Keratinocyte (primary cell): ENCODE results near the gene TMEM54. TPM values are rescaled to one million over a fixed set of nuclear protein-coding genes. Genes with fewer than 3 reads are reported as not detected.

Experiments
- DNase-seq: peaks from one replicate; pipeline ENCODE4 v3.0.0-alpha.2; 2011; ENCODE audit warnings: low read depth, missing footprints, low spot score
- FAIRE-seq: peaks from 2 replicates; lab custom pipeline; 2011; peaks lifted over from hg19 to GRCh38; lab: Jason Lieb, UNC
- H2AFZ ChIP-seq: 2 replicates; pipeline ENCODE4 v1.6.0; 2012; ENCODE audit warnings: low read length, control low read depth, inconsistent platforms; ENCODE audit not compliant: control insufficient read depth
- H3K27ac ChIP-seq: 2 replicates; pipeline ENCODE4 v1.5.1; 2011; ENCODE audit warnings: low read length; ENCODE audit not compliant: control insufficient read depth, insufficient read depth
- H3K27me3 ChIP-seq: 3 replicates; pipeline ENCODE4 v1.6.0; 2011; ENCODE audit warnings: low read length; ENCODE audit not compliant: control insufficient read depth, insufficient read depth; ENCODE audit errors: extremely low read depth
- H3K36me3 ChIP-seq, 2 experiments: 2 replicates in 1 of 2; 3 replicates in 1 of 2; pipeline ENCODE4 v1.5.1; 2011; ENCODE audit warnings: low read length in 2 of 2, mild to moderate bottlenecking in 1 of 2; ENCODE audit not compliant: control insufficient read depth in 2 of 2, insufficient read depth in 2 of 2; ENCODE audit errors: extremely low read depth in 1 of 2
- H3K4me1 ChIP-seq: 3 replicates; pipeline ENCODE4 v1.5.1; 2011; ENCODE audit warnings: low read length; ENCODE audit not compliant: control insufficient read depth, insufficient read depth; ENCODE audit errors: extremely low read depth
- H3K4me2 ChIP-seq: 3 replicates; pipeline ENCODE4 v1.6.0; 2011; ENCODE audit warnings: low read depth, low read length; ENCODE audit not compliant: control insufficient read depth, insufficient read depth; ENCODE audit errors: extremely low read depth
- H3K4me3 ChIP-seq, 3 experiments: fragments of 200-600 bp in 1 of 3; sonication (generic) in 1 of 3; 2 replicates in 2 of 3; 3 replicates in 1 of 3; pipeline ENCODE4 v1.5.1; 2011 to 2016; ENCODE audit warnings: low read length in 3 of 3, mild to moderate bottlenecking in 3 of 3, control low read depth in 2 of 3, inconsistent platforms in 1 of 3, low read depth in 1 of 3, mixed read lengths in 1 of 3, mixed run types in 1 of 3, moderate library complexity in 1 of 3; ENCODE audit not compliant: control insufficient read depth in 2 of 3, insufficient read depth in 2 of 3; ENCODE audit errors: extremely low read depth in 1 of 3
- H3K79me2 ChIP-seq: 2 replicates; pipeline ENCODE4 v1.6.0; 2012; ENCODE audit warnings: low read length; ENCODE audit not compliant: control insufficient read depth, insufficient read depth
- H3K9ac ChIP-seq: 3 replicates; pipeline ENCODE4 v1.6.0; 2011; ENCODE audit warnings: low read length; ENCODE audit not compliant: control insufficient read depth, insufficient read depth; ENCODE audit errors: extremely low read depth
- H3K9me1 ChIP-seq: 3 replicates; pipeline ENCODE4 v1.6.0; 2011; ENCODE audit warnings: low read length; ENCODE audit not compliant: control insufficient read depth, insufficient read depth; ENCODE audit errors: extremely low read depth
- H3K9me3 ChIP-seq: 2 replicates; pipeline ENCODE4 v1.5.1; 2012; ENCODE audit warnings: low read depth, low read length; ENCODE audit not compliant: control insufficient read depth
- H4K20me1 ChIP-seq: 3 replicates; pipeline ENCODE4 v1.6.0; 2011; ENCODE audit warnings: low read length; ENCODE audit not compliant: control insufficient read depth, insufficient read depth; ENCODE audit errors: extremely low read depth
- CTCF ChIP-seq, 3 experiments: IDR thresholded peaks in 1 of 3; conservative IDR thresholded peaks in 1 of 3; optimal IDR thresholded peaks in 1 of 3; 2 replicates in 2 of 3; 3 replicates in 1 of 3; pipeline versions ENCODE3 to v1.5.1; 2011; ENCODE audit warnings: low read length in 3 of 3, mild to moderate bottlenecking in 3 of 3, moderate library complexity in 2 of 3, control low read depth in 1 of 3, inconsistent platforms in 1 of 3; ENCODE audit not compliant: insufficient read depth in 2 of 3; ENCODE audit errors: extremely low read depth in 1 of 3
- EZH2 ChIP-seq: IDR thresholded peaks from one replicate; pipeline ENCODE4 v1.6.1; 2012; ENCODE audit warnings: inconsistent platforms, mild to moderate bottlenecking, low read length, moderate library complexity
- dilution Hi-C: fragments of 300-500 bp; cut with MboI; formaldehyde crosslinking; loops from one replicate; pipeline ENCODE4 v1.7.0; 2020; ENCODE audit warnings: low sequenced_read_pairs; ENCODE audit not compliant: extremely low pct_ligation_motif_present
- polyA plus RNA-seq, 5 experiments: library from polyadenylated mRNA; depleted of rRNA in 3 of 5; stranded (reverse) in 3 of 5; stranded (forward) in 1 of 5; unstranded in 1 of 5; fragments of >200 nt; gene quantifications; 1 replicate in 1 of 5; 2 replicates in 3 of 5; 3 replicates in 1 of 5; pipeline versions ENCODE4 v1.2.1 to v1.2.3, GENCODE V29; 2011 to 2012; ENCODE audit warnings: missing spikeins in 2 of 5, low read depth in 1 of 5, low replicate concordance in 1 of 5

TMEM54 gene
- polyA plus RNA-seq, 1 donor (not counting 4 experiments of a cell fraction or from before 2014, with no cell fraction given): 59.4 TPM

GRCh38 chr1:32877211-32878110 lies 23.7 kb downstream of the TMEM54 start:
- dilution Hi-C loops: no loop called here
- H2AFZ ChIP-seq: no peak overlapping the region
- DNase-seq: no peak

GRCh38 chr1:32876341-32877210 lies 24.6 kb downstream of the TMEM54 start:
- no peak overlapping the region for H2AFZ ChIP-seq
- no peaks in the 10 kb centered on the region for H3K79me2 ChIP-seq
- TF ChIP-seq CTCF (optimal IDR thresholded peaks at IDR 0.05 in 1 of 3, IDR thresholded peaks at IDR 0.05 in 1 of 3, conservative IDR thresholded peaks at IDR 0.05 in 1 of 3; ENCODE audit: extremely low read depth in 1 of 3, insufficient read depth in 2 of 3, low read length in 3 of 3) (peak; percentile 88 to 99 (median 96)), EZH2 (no peak)
- no peaks in the 10 kb centered on the region for H3K9me1 ChIP-seq
- dilution Hi-C loops: no loop called here
- FAIRE-seq (no peak), DNase-seq (no peak)
- no peaks in the 10 kb centered on the region for H3K4me1 ChIP-seq
- H3K4me3 ChIP-seq: no peak overlapping the region
- H4K20me1 ChIP-seq: no peaks in the 10 kb centered on the region
- H3K9ac ChIP-seq: no peak overlapping the region
- H3K27ac ChIP-seq: no peak overlapping the region
- no peak overlapping the region for H3K4me2 ChIP-seq
- H3K36me3 ChIP-seq: no peaks in the 10 kb centered on the region
- no peaks in the 10 kb centered on the region for H3K9me3 ChIP-seq
- H3K27me3 ChIP-seq: peaks cover 7% of the 10 kb centered on the region

More at GRCh38 chr1:32877211-32878110, 23.7 kb downstream of the TMEM54 start:
- H4K20me1 ChIP-seq: no peaks in the 10 kb centered on the region
- H3K9ac ChIP-seq: no peak overlapping the region
- TF ChIP-seq EZH2 (no peak), CTCF (optimal IDR thresholded peaks at IDR 0.05 in 1 of 3, IDR thresholded peaks at IDR 0.05 in 1 of 3, conservative IDR thresholded peaks at IDR 0.05 in 1 of 3; ENCODE audit: extremely low read depth in 1 of 3, insufficient read depth in 2 of 3, low read length in 3 of 3) (no peak)
- H3K27me3 ChIP-seq: no peaks in the 10 kb centered on the region
- no peaks in the 10 kb centered on the region for H3K79me2 ChIP-seq
- no peaks in the 10 kb centered on the region for H3K9me3 ChIP-seq
- FAIRE-seq: no peak
- no peaks in the 10 kb centered on the region for H3K36me3 ChIP-seq
- no peak overlapping the region for H3K4me3 ChIP-seq
- H3K4me1 ChIP-seq: no peaks in the 10 kb centered on the region
- no peak overlapping the region for H3K4me2 ChIP-seq
- no peak overlapping the region for H3K27ac ChIP-seq
- H3K9me1 ChIP-seq: no peaks in the 10 kb centered on the region
